Panc1 (cell line): ENCODE measurements around the gene GNLY. TPM values are rescaled to one million over a fixed set of nuclear protein-coding genes. Genes with fewer than 3 reads are reported as not detected.

Source experiments
- ATAC-seq: fragments of 200-7000 bp; cut with Tn5 transposase; 2 replicates; pipeline ENCODE4 v1.9.1; 2020; ENCODE audit warnings: mild to moderate bottlenecking, moderate library complexity
- BruUV-seq: library from RNA; stranded (reverse); fragments of 400-500 nt; replicated peaks from 2 replicates; lab custom pipeline; 2021; lab: Mats Ljungman, UMichigan
- CTCF ChIA-PET: fragments of 300-600 bp; sonication (Branson Sonifier 250); formaldehyde crosslinking; loops from one replicate; lab custom pipeline; 2022; ENCODE audit warnings: antibody characterized with exemption; lab: Charles Lee
- POLR2A ChIA-PET: fragments of 300-600 bp; sonication (Branson Sonifier 250); formaldehyde crosslinking; loops from one replicate; lab custom pipeline; 2022; ENCODE audit warnings: antibody characterized with exemption; lab: Charles Lee
- DNase-seq: peaks from one replicate; pipeline ENCODE4 v3.0.0-alpha.2; 2010; ENCODE audit warnings: low read depth, low spot score
- H3K27ac ChIP-seq: 2 replicates; pipeline ENCODE4 v1.5.1; 2011; ENCODE audit warnings: mild to moderate bottlenecking, low read length, inconsistent platforms
- H3K27me3 ChIP-seq: fragments of 200-500 bp; sonication (Bioruptor generic); 2 replicates; pipeline ENCODE4 v1.6.0; 2014; ENCODE audit warnings: low read length, inconsistent platforms; ENCODE audit not compliant: control insufficient read depth, insufficient read depth
- H3K36me3 ChIP-seq: fragments of 200-500 bp; sonication (Bioruptor generic); 2 replicates; pipeline ENCODE4 v1.5.1; 2014; ENCODE audit warnings: inconsistent platforms, mild to moderate bottlenecking, low read length, moderate library complexity; ENCODE audit not compliant: control insufficient read depth, insufficient read depth
- H3K4me1 ChIP-seq: 2 replicates; pipeline ENCODE4 v1.5.1; 2011; ENCODE audit warnings: inconsistent platforms, mild to moderate bottlenecking, low read length, moderate library complexity; ENCODE audit not compliant: control insufficient read depth, insufficient read depth
- H3K4me3 ChIP-seq, 2 experiments: 2 replicates each; pipeline ENCODE4 v1.5.1; 2011 to 2012; ENCODE audit warnings: low read depth in 2 of 2, low read length in 2 of 2, mild to moderate bottlenecking in 2 of 2, inconsistent platforms in 1 of 2, moderate library complexity in 1 of 2
- H3K9me3 ChIP-seq: fragments of 200-500 bp; sonication (Bioruptor generic); 2 replicates; pipeline ENCODE4 v1.5.1; 2014; ENCODE audit warnings: low read depth, mild to moderate bottlenecking, inconsistent platforms, low read length, moderate library complexity; ENCODE audit not compliant: control insufficient read depth, insufficient read depth
- CTCF ChIP-seq: fragments of 450-650 bp; IDR thresholded peaks from 2 replicates; pipeline ENCODE4 v1.5.1; 2017; ENCODE audit warnings: mild to moderate bottlenecking
- POLR2AphosphoS5 ChIP-seq: IDR thresholded peaks from 2 replicates; pipeline ENCODE4 v1.6.1; 2012; ENCODE audit warnings: mild to moderate bottlenecking, low read depth, low read length, moderate library complexity
- REST ChIP-seq, 2 experiments: IDR thresholded peaks; 2 replicates each; pipeline ENCODE4 v1.6.1; 2011 to 2012; ENCODE audit warnings: low read depth in 2 of 2, control low read depth in 1 of 2, low read length in 1 of 2, mild to moderate bottlenecking in 1 of 2, moderate library complexity in 1 of 2; ENCODE audit not compliant: insufficient read depth in 1 of 2
- SIN3A ChIP-seq: IDR thresholded peaks from 2 replicates; pipeline ENCODE4 v1.6.1; 2012; ENCODE audit warnings: low read depth, mild to moderate bottlenecking, low read length, moderate library complexity, borderline replicate concordance; ENCODE audit not compliant: insufficient read depth
- TCF7L2 ChIP-seq: IDR thresholded peaks from 2 replicates; pipeline ENCODE4 v1.6.1; 2011; ENCODE audit warnings: mild to moderate bottlenecking, low read depth, low read length, inconsistent platforms
- in situ Hi-C: cut with HindIII; loops from 2 replicates; pipeline ENCODE4 v1.10.0; 2016; ENCODE audit warnings: low sequenced_read_pairs, low pct_unique_long_range_greater_than_20kb
- intact Hi-C: fragments of 100-400 bp; cut with micrococcal nuclease; formaldehyde crosslinking; loops from one replicate; pipeline ENCODE4 v1.10.0; 2022; ENCODE audit not compliant: unreplicated experiment
- total RNA-seq: library from RNA; stranded (reverse); gene quantifications from one replicate; pipeline ENCODE4 v1.2.1, GENCODE V29; 2021; ENCODE audit not compliant: unreplicated experiment

Gene GNLY
- total RNA-seq, 1 experiment from 2014 or later, result not detected

GRCh38 chr2:85678794-85679672 lies 15.1 kb upstream of the GNLY start:
- Histone ChIP-seq H3K9me3 (no peaks in the 10 kb centered on the region), H3K4me3 (0 out of 4 replicates have a peak overlapping the region, but pooled peaks of 1 of the 2 experiments have one; percentile 13), H3K27ac (no peak overlapping the region), H3K4me1 (no peaks in the 10 kb centered on the region; the same call in 1 of the 2 replicates), H3K36me3 (no peaks in the 10 kb centered on the region), H3K27me3 (no peaks in the 10 kb centered on the region)
- peak; percentile 96 for ATAC-seq
- no TSS peak for BruUV-seq
- in situ Hi-C loops, result no loop called here
- CTCF ChIA-PET, result interaction anchor here (0.7 to 2.5 kb wide), 5 partner anchors 20 to 159 kb away, joined by 4 to 25 read pairs (median 9); no protein-coding TSS in a partner anchor
- no peak for DNase-seq
- TF ChIP-seq TCF7L2, result no peak
- peak; percentile 99 for TF ChIP-seq CTCF
- intact Hi-C loops, result loop anchor here (2.0 kb wide), 1 partner anchor 28 kb away; no protein-coding TSS in a partner anchor
- POLR2A ChIA-PET, result no interaction called here

GRCh38 chr2:85680707-85681371 lies 13.3 kb upstream of the GNLY start:
- Histone ChIP-seq H3K4me1 (no peaks in the 10 kb centered on the region; the same call in 1 of the 2 replicates), H3K27ac (no peak overlapping the region), H3K4me3 (no peak overlapping the region), H3K9me3 (no peaks in the 10 kb centered on the region), H3K27me3 (no peaks in the 10 kb centered on the region), H3K36me3 (no peaks in the 10 kb centered on the region)
- ATAC-seq, result no peak
- intact Hi-C loops, result no loop called here
- BruUV-seq, result no TSS peak
- DNase-seq, result no peak
- TF ChIP-seq CTCF, result no peak
- no peak for TF ChIP-seq POLR2AphosphoS5
- no peak for TF ChIP-seq REST (IDR thresholded peaks at IDR 0.05; ENCODE audit: insufficient read depth in 1 of 2, low read depth in 2 of 2, low read length in 1 of 2)
- no peak for TF ChIP-seq SIN3A
- ChIA-PET CTCF (interaction anchor here (0.7 to 2.5 kb wide), 2 partner anchors 27 to 54 kb away, joined by 3 to 25 read pairs; no protein-coding TSS in a partner anchor), POLR2A (no interaction called here)
- in situ Hi-C loops, result no loop called here
